HEK293 (cell line): ENCODE data around the gene MZT2B.
"Not testable (repeated sequence)": the region's sequence is repeated elsewhere in the genome, so short reads cannot be mapped to it uniquely, and the experiment has no call there.

Source experiments
- BCL11A ChIP-seq: fragments of 450-650 bp; formaldehyde crosslinking; IDR thresholded peaks from 2 replicates; pipeline ENCODE4 v1.5.1; 2016; ENCODE audit warnings: low read depth, missing biosample characterization, missing genetic modification characterization
- MYNN ChIP-seq: fragments of 450-650 bp; formaldehyde crosslinking; IDR thresholded peaks from 2 replicates; pipeline ENCODE4 v1.5.1; 2016; ENCODE audit warnings: missing biosample characterization, missing genetic modification characterization, borderline replicate concordance
- PRDM1 ChIP-seq: fragments of 450-650 bp; formaldehyde crosslinking; IDR thresholded peaks from 2 replicates; pipeline ENCODE4; 2016; ENCODE audit warnings: missing biosample characterization, missing genetic modification characterization
- YY1 ChIP-seq: fragments of 450-650 bp; formaldehyde crosslinking; IDR thresholded peaks from 2 replicates; pipeline ENCODE4 v1.5.1; 2018; ENCODE audit warnings: missing biosample characterization, missing genetic modification characterization
- ZBTB21 ChIP-seq: fragments of 450-650 bp; formaldehyde crosslinking; IDR thresholded peaks from 2 replicates; pipeline ENCODE4 v1.5.1; 2017; ENCODE audit warnings: missing biosample characterization, missing genetic modification characterization
- ZNF223 ChIP-seq: fragments of 450-650 bp; formaldehyde crosslinking; IDR thresholded peaks from 2 replicates; pipeline ENCODE4 v1.5.1; 2016; ENCODE audit warnings: missing biosample characterization, missing genetic modification characterization
- ZNF560 ChIP-seq: fragments of 450-650 bp; formaldehyde crosslinking; IDR thresholded peaks from 2 replicates; pipeline ENCODE4 v1.5.1; 2017; ENCODE audit warnings: missing biosample characterization, missing genetic modification characterization, borderline replicate concordance
- ZNF629 ChIP-seq: fragments of 450-650 bp; formaldehyde crosslinking; IDR thresholded peaks from 2 replicates; pipeline ENCODE4 v1.5.1; 2017; ENCODE audit warnings: missing biosample characterization, missing genetic modification characterization
- ZNF677 ChIP-seq: fragments of 450-650 bp; IDR thresholded peaks from 2 replicates; pipeline ENCODE4 v1.5.0; 2018; ENCODE audit warnings: missing biosample characterization, mild to moderate bottlenecking, missing genetic modification characterization, moderate library complexity
- TF ChIP-seq, protein P1 (sequence below): fragments of 450-650 bp; formaldehyde crosslinking; IDR thresholded peaks from 2 replicates; pipeline ENCODE4 v1.5.1; 2016; ENCODE audit warnings: missing biosample characterization, missing genetic modification characterization
- TF ChIP-seq, protein P2 (sequence below): fragments of 450-650 bp; formaldehyde crosslinking; IDR thresholded peaks from 2 replicates; pipeline ENCODE4 v1.5.1; 2016; ENCODE audit warnings: missing biosample characterization, missing genetic modification characterization
- TF ChIP-seq, protein P3 (sequence below): fragments of 450-650 bp; formaldehyde crosslinking; IDR thresholded peaks from 2 replicates; pipeline ENCODE4 v1.5.1; 2016; ENCODE audit warnings: missing biosample characterization, missing genetic modification characterization
- TF ChIP-seq, protein P4 (sequence below): fragments of 450-650 bp; formaldehyde crosslinking; IDR thresholded peaks from 2 replicates; pipeline ENCODE4 v1.5.1; 2017; ENCODE audit warnings: missing biosample characterization, missing genetic modification characterization

DNA sequence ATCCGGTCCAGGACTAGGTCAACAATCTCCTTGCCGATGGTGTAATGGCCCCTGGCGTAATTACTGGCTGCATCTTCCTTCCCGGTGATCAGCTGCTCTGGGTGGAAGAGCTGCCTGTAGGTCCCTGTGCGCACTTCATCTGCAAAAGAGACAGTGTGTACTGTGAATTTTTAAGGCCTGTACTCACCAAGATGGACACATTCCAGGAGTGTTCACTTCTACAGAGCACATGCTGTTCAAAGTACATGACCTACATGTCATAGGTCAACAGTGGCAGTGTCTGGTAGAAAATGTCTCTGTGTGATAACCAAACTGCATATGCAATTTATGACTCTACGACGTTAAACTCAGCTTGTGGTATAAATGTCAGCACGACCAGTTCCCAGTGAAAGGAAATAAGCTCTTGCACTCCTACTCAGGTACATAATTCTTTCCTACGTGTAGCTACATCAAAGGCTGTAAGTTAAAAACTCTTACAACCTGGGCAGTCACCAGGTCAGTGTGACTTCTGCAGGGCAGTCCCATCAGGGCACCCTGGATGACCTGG, 13.1 kb downstream of the MZT2B start:
- TF ChIP-seq, protein P1, sequence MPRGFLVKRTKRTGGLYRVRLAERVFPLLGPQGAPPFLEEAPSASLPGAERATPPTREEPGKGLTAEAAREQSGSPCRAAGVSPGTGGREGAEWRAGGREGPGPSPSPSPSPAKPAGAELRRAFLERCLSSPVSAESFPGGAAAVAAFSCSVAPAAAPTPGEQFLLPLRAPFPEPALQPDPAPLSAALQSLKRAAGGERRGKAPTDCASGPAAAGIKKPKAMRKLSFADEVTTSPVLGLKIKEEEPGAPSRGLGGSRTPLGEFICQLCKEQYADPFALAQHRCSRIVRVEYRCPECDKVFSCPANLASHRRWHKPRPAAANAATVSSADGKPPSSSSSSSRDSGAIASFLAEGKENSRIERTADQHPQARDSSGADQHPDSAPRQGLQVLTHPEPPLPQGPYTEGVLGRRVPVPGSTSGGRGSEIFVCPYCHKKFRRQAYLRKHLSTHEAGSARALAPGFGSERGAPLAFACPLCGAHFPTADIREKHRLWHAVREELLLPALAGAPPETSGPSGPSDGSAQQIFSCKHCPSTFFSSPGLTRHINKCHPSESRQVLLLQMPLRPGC (tag by site-specific recombination): not testable (repeated sequence)
- TF ChIP-seq, protein P2, sequence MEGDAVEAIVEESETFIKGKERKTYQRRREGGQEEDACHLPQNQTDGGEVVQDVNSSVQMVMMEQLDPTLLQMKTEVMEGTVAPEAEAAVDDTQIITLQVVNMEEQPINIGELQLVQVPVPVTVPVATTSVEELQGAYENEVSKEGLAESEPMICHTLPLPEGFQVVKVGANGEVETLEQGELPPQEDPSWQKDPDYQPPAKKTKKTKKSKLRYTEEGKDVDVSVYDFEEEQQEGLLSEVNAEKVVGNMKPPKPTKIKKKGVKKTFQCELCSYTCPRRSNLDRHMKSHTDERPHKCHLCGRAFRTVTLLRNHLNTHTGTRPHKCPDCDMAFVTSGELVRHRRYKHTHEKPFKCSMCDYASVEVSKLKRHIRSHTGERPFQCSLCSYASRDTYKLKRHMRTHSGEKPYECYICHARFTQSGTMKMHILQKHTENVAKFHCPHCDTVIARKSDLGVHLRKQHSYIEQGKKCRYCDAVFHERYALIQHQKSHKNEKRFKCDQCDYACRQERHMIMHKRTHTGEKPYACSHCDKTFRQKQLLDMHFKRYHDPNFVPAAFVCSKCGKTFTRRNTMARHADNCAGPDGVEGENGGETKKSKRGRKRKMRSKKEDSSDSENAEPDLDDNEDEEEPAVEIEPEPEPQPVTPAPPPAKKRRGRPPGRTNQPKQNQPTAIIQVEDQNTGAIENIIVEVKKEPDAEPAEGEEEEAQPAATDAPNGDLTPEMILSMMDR (tag by site-specific recombination): not testable (repeated sequence)
- TF ChIP-seq BCL11A (tag by site-specific recombination); YY1 (tag by site-specific recombination); ZNF629; ZBTB21; MYNN (tag by site-specific recombination); ZNF677; ZNF223 (tag by site-specific recombination); PRDM1 (tag by site-specific recombination); ZNF560 (tag by site-specific recombination): not testable (repeated sequence)
- TF ChIP-seq, protein P3, sequence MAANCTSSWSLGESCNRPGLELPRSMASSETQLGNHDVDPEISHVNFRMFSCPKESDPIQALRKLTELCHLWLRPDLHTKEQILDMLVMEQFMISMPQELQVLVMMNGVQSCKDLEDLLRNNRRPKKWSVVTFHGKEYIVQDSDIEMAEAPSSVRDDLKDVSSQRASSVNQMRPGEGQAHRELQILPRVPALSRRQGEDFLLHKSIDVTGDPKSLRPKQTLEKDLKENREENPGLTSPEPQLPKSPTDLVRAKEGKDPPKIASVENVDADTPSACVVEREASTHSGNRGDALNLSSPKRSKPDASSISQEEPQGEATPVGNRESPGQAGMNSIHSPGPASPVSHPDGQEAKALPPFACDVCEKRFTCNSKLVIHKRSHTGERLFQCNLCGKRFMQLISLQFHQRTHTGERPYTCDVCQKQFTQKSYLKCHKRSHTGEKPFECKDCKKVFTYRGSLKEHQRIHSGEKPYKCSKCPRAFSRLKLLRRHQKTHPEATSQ (tag by site-specific recombination): not testable (repeated sequence)
- TF ChIP-seq, protein P4, sequence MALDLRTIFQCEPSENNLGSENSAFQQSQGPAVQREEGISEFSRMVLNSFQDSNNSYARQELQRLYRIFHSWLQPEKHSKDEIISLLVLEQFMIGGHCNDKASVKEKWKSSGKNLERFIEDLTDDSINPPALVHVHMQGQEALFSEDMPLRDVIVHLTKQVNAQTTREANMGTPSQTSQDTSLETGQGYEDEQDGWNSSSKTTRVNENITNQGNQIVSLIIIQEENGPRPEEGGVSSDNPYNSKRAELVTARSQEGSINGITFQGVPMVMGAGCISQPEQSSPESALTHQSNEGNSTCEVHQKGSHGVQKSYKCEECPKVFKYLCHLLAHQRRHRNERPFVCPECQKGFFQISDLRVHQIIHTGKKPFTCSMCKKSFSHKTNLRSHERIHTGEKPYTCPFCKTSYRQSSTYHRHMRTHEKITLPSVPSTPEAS (tag by site-specific recombination): not testable (repeated sequence)
